GM13977 (cell line): ENCODE results near the gene CREB5.

Experiments used
- DNase-seq: peaks from one replicate; pipeline ENCODE4 v3.0.0; 2012; ENCODE audit warnings: low spot score
- in situ Hi-C: fragments of 300-500 bp; cut with MboI; formaldehyde crosslinking; loops from one replicate; pipeline ENCODE4 v1.12.0; 2022; ENCODE audit warnings: low sequenced_read_pairs, low pct_unique_long_range_greater_than_20kb, mixed read lengths, inconsistent platforms; ENCODE audit not compliant: unreplicated experiment
- TF ChIP-seq, protein P1 (sequence below): IDR thresholded peaks from 2 replicates; pipeline ENCODE4 v1.5.1; 2012; ENCODE audit warnings: mild to moderate bottlenecking, control low read depth; ENCODE audit not compliant: insufficient read depth; ENCODE audit errors: extremely low read depth, missing control alignments

The CREB5 gene

GRCh38 chr7:28718055-28718481, 305.8 kb downstream of the CREB5 start:
- in situ Hi-C loops: no loop called here
- TF ChIP-seq, protein P1, sequence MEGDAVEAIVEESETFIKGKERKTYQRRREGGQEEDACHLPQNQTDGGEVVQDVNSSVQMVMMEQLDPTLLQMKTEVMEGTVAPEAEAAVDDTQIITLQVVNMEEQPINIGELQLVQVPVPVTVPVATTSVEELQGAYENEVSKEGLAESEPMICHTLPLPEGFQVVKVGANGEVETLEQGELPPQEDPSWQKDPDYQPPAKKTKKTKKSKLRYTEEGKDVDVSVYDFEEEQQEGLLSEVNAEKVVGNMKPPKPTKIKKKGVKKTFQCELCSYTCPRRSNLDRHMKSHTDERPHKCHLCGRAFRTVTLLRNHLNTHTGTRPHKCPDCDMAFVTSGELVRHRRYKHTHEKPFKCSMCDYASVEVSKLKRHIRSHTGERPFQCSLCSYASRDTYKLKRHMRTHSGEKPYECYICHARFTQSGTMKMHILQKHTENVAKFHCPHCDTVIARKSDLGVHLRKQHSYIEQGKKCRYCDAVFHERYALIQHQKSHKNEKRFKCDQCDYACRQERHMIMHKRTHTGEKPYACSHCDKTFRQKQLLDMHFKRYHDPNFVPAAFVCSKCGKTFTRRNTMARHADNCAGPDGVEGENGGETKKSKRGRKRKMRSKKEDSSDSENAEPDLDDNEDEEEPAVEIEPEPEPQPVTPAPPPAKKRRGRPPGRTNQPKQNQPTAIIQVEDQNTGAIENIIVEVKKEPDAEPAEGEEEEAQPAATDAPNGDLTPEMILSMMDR: no peak
- no peak for DNase-seq

GRCh38 chr7:28718545-28718944, 306.2 kb downstream of the CREB5 start:
- DNase-seq: no peak
- in situ Hi-C loops: no loop called here
- TF ChIP-seq, protein P1: no peak

DNA sequence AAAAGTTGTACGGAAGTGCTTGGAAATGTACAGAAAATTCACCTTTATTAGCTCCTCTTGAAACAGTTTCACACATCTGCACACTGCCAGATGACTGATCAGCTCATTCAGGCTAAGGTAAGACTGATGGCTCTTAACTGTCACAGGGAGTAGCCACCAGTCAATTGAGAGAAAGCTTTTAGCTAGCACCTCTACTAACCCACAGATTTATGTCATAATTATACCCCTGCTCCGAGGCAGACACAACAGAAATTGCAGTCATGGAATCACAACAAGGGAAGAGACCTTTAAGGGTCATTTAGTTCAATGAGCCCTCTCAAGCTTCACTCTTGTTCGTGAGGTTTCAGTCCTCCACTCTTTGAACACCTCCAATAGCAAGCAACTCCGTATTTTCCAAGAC, 310.4 kb downstream of the CREB5 start:
- TF ChIP-seq, protein P1: no peak
- no peak for DNase-seq
- in situ Hi-C loops: no loop called here

DNA sequence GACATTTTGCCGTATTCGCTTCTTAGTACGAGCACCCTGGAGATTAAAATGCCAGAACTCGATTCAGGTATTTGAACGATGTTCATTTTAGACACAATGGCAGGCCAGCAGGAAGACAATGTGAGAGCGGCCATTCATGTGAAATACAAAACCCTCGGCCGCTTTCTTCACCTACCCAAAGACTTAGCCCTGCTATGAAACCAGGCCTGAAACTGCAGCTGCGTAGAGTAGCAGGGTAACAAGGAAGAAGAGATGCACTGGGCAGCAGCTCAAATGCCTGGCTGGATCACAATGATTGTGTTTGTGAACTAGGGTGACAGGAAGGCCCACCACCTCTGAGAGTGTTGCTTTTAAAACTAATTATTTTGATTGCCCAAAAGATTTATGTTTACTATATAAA, 311.0 kb downstream of the CREB5 start:
- in situ Hi-C loops: no loop called here
- TF ChIP-seq, protein P1: no peak
- no peak for DNase-seq

- in situ Hi-C loops: no loop called here
- DNase-seq: no peak
- TF ChIP-seq, protein P1: no peak
Measured at GRCh38 chr7:28724563-28724962, 312.2 kb downstream of the CREB5 start.

DNA sequence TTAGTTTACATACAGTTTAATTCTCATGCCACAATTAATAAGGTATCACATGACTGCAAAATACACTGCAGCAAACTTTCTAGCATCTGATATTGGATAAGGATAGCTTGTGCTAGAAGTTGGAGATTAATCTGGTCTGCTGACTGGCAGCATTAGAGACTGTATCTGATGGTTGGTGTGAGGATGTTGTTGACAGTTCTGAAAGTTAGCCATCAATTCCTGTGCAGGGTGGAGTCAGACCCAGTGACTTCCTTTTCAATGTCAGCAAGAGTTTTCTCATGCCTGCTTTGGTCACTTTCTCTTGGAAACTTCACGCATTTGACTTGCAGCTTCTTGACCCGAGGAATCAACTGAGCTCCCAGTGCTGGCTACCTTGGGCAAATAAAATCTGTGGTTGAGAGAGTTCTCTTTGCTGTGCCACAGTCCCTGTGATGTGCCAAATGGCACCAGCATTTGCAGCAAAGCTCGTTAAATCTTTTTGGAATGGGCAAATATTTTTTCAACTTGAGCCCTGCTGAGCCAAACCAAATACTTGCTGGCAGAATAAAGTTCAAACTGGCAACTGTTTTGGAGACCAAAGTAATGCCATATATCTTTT, 312.8 kb downstream of the CREB5 start:
- TF ChIP-seq, protein P1: no peak
- in situ Hi-C loops: no loop called here
- no peak for DNase-seq
